ENCODE data around the gene GLCCI1.

Gene GLCCI1

DNA sequence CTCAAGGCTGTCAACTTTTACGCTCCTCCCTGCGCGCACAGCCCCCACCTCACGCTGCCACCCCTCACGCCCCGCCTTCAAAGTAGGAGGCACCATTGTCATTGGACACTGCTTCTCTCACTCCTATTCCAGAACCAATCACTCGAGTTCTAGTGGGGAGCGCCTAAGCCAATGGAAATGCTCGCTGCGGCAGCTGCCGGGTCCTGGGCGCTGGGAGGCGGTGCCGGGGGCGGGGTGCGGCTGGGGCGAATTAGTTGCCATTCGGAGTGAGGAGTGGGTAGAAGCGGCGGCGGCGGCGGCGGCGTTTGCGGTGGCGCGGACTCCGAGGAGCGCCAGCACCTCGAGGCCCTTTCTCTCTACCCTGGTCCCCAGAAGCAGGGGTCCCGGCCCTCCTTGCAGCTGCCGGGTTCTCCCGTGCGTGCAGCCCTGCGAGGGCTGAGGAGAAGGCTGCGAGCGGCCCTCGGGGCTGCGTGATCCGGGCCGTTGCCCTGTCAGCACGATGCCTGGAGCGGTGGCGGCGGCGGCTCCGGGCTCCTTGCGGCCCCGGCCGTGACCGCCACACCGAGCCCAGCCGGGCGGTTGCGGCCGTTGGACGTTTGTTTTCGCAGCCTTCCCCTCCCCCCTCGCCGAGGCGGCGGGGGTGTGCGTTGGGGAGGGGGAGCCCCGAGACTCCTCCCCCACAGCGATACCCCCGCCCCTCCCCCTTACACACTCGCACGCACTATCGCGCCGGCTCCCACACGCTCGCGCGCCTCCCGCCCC, at the start of gene GLCCI1:
GLCCI1 (plus strand) TSS at position 253 of the 762 bp plus-strand sequence. CDS start 555 bp downstream, outside the sequence.
- peak; percentile 97 for DNase-seq

DNA sequence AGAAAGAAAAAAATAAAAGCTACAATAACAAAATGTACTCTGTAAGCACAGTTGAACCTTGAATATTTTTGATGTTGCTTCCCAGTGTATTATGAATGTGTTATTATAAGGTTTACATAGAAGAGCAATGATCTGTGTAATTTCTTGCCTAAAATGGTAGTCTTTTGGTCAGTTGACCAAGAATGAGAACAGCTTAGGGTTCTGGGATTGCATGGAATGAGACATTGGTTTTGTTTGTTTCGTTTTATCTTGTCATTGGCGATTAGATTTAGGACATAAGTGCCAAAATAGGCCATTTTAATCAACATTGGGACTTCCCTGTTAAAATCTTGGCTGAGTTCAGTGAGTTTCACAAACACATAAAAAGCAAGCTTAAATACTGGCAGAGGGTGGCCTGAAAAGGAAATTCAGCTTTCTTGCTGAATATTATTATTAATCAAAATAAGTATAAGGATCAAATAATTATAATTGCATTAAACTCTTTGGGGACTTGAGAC, 49.1 kb upstream of the GLCCI1 start:
- no peak for DNase-seq

DNA sequence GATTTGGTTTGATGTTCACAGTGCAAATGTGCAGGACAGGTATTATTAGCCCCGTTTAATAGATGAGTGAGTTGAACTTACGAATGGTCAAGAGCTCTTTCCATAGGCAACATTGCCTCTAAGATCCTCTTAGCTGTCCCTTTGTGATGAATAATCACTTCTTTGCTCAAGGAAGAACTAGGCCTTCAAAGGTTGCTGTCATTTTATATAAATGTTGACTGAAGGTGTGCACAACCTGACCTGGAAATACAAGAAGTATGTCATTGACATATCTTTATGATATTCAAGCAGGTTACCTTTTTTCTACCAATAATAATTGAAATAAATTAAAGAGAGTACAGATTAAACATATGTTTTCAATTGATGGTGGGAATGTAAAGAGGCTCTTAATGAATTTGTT, 48.5 kb upstream of the GLCCI1 start:
- no peak for DNase-seq

DNA sequence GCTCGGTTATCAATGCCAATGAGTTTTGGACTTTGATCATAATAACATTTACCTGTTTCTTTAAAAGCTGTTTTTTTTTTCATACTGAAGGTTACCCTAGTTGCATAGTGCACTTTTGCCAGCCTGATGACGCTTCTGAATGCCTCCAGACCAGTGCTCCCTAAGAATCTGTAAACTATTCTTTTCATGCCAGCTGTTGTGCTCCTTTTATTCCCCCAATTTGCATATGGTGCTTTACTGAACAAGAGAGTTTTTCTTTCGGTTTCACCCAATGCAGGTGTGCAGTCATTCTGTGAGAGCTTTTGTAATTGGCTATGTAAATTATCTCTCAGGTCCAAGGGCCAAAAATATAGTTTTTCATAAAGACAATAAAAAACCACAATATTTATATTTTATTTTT, 48.1 kb upstream of the GLCCI1 start:
- DNase-seq: no peak

DNA sequence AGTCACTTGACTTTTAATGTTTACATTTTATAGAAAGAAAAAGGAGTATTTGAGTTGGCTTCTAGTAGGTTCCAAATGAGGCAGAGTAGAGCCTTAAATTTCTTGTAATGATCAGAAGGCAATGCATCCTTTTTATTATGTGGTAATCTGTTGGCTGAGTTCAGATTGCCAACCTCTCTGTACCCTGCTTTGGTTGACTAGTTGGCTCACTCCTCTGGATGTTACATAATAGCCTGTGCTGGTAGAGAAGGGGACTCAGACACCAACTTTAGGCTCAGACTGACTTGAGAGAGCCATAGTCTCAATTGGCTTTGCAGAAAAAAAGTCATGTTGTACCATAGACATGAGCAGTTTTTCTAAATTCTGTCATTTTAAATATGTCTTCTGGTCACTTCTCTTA, 46.8 kb upstream of the GLCCI1 start:
- DNase-seq: no peak

DNA sequence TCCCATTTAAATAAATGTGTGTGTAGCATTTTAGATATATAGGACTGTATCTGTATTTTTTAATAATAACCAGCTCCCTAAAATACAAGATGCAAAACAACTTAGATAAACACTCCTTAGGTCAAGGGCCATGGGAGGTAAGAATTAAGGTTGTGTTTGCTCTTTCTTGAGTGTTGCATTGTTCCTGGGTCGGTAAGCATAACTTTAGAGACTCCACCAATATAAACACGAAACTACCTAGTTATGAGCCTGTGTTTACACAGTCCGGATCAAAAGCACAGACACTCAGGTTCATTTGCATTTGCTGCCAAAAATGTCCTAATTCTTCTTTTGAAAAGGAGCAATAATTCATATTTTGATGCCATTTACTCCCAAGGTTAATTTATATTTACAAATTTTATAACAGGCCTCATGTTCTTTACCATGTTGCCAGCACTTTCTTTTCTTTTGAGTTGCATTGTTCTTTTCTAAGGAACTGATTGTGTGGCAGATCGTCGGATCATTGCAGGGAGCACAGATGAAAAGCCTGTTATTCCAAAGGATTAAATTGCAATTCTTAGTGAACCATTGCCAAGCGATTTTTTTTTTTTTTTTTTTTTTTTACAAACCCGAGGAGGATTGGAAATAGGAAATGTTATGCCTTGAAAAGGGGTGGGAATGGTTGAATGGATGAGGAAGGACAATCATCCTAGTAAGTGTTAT, 45.8 kb upstream of the GLCCI1 start:
- no peak for DNase-seq

DNA sequence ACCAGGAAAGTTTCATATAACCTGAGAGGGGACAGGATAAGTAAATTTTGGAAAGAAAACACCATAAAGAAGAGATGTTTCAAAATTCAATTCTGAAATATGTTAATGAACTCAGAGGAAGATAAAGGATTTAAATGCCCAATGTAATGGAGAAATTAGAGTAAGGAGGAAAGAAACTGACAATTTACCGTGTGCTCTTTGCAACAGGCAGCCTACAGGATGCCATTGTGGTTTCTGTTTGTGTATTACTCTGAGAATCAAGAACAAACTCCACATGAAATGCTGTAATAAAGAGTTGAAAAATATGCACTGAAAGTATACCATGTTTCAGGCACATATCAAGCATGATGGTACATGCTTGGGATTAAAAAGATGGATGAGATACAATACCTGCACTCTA, 44.8 kb upstream of the GLCCI1 start:
- no peak for DNase-seq

DNA sequence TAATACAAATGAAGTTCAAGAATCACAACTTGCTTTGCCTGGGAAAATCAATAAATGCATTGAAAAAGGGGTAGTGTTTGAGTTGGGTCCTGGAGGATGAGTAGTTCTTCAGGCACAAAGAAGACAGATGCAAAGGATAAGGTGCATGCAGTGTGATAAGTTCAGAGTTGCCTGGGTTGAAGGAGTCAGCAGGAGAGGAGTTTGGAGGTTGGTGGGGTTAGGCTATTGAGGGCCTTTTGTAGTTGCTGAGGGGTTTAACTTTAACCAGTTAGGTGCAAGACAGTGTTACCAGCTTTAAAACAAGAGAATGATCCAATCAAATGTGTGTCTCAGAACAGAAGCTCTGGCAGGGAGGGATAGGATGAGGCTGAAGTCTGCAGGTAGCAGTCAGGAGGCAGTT, 44.3 kb upstream of the GLCCI1 start:
- no peak for DNase-seq

DNA sequence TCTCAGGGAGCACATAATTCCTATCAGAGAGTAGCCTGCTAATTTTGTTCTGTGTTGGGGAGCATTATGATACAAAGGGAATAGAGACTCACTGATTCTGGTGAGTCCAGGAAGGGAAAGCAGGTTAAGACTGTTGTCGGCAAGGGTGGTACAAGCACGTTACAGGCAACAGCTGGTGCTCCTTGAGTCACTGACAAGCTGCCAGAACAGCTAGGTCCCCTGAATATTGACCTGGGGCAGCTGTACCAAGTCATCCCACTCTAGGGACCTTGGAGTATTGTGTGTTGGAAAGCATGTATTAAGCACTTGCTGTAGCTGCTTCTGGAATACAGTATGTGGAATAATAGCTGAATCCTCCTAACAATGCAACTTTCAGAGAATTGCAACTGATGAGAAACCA, 37.0 kb upstream of the GLCCI1 start:
- no peak for DNase-seq

DNA sequence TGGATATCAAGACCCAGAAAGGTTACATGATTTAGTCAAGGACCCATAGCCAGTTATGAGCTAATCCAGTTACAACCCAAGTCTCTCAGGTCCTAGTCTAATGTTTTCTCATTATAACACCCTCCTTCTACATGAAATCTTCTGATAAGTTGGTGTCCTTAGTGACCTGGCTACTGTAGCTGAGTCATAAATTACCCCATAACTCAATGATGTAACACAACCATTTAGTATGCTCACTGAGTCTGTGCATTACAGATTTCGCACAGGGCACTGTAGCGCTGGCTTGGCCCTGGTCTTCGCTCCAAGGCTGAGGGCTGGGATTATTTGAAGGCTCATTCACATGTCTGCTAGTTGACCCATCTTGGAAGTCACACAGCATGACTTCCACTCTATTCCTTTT, 36.0 kb upstream of the GLCCI1 start:
- no peak for DNase-seq

DNA sequence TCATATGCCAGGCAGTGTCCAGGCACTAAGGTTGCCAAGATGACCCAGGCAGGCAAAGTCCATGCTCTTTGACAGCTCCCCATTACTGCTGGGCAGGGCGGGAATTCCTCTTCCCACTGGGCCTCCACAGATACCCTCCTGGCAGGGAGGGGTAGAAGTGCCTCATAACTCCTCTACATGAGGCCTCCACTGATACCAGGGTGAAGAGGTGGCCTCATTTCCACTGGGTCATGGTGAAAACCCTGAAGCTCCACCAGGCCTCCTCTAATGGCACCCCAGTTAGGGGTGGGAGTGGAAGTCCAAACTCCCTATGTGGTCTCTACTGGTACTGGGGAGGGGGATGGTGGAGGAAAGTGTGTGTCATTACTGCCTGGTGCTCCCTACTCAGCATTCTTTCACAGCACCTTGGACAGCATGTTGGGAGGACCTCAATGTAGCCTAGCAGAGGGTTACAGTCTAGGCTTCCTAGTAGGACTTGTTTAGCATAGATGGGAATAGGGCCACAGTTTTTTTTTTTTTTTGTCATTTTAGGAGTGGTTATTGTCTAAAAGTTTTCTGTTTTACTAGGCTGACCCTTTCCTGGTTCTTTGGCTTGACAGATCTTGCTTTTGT, 34.6 kb upstream of the GLCCI1 start:
- no peak for DNase-seq

DNA sequence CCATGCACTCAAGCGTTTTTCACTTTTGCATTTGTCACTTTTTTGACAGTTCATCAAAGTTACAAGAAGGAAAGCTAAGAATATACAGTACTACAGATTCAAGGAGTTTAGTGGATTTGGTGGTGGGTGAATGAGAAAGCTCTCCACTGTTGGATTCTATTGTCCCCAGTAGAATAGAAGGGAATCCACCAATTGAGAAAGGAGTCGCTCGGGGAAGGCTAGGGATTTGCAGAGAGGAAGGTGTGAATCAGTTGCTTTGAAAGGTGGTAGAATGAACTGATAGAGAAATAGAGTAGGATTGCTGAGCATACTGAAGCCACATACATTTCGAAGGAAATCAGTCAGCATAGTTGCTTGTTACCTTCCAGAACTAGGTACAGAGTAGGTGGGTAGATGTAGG, 33.7 kb upstream of the GLCCI1 start:
- no peak for DNase-seq

DNA sequence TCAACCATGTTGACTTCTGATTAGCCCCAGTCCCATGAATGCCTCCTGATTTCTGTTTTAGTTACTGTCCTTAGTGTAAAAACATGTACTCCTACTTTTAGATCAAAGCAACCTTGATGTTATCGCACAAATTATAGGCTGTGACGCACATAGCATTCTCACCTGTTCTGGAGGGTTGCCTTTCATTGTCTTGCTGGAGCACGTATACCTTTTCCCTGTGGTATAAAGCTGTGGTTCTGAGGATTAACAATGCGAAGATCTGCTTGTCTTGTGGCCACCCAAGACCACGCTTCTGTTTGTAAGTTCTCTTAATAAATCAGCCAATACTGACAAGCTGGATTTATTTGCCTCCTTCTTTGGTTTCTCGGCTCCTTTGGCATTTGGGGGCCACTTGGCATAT, 30.1 kb upstream of the GLCCI1 start:
- DNase-seq: no peak

DNA sequence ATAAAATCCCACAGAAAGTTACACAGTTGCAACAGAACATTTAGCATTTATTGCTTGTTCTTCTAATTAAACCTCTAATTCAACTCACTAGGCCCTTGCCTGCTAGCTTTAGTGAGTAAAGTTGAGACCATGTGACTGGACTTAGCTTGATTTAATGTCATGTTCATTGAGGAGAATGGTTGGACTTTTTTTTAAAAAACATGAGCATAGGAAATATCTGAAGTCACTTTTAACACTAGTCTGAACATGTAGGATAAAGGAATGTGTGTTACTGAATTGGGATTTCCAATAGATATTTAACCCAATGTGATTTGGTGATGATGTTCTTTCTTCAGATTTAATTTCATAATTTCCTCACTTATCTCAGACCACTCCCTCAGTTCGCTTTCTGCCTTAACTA, 24.6 kb upstream of the GLCCI1 start:
- DNase-seq: no peak

DNA sequence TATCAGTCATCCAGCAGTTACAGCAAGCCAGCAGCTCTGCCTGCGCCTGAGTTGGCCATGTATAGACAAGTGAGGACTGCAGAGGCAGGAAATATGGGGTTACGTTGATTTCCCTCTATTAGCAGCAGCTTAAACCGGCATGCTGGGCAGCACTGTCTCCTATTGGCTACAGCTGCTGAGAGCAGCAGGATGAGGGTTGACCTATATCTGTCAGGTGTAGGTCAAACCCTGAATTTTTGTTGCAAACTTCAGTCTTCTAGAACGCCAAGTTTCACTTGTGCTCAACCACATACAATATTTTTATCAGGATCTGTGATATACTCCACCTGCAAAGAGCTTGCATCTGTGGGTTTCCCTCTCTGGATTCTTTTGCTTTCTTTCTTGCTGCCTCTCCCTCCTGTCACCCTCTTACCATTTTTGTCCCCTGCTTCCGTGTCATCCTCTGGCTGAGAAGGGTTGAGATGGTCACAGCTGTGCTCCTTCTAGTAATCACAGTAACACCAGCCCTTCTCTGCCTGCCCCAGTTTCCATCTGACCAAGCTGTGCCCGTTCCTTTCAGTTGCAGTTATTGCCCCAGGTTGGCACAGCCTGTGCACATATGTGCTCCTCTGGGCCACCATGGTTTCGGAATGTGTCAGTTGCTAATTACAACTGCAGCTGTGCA, 23.8 kb upstream of the GLCCI1 start:
- no peak for DNase-seq

DNA sequence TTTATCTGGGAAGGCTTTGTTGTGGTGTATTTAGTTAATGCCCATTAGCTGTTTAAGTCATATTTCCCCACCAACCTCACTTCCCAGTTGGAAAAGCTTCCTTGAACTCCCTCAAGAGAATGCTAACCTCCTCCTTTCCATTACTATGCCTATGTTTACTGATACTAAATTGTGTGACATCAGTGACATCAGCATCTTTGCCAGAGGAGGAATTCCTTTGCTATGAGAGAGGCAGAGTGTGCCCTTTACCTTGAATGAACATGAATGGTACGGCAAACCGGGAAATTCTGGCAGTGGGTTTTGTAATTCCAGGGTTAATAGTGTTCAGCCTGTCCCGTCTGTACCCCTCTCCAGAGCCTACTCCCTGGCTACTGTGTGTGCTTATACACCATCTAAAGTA, 22.1 kb upstream of the GLCCI1 start:
- no peak for DNase-seq

DNA sequence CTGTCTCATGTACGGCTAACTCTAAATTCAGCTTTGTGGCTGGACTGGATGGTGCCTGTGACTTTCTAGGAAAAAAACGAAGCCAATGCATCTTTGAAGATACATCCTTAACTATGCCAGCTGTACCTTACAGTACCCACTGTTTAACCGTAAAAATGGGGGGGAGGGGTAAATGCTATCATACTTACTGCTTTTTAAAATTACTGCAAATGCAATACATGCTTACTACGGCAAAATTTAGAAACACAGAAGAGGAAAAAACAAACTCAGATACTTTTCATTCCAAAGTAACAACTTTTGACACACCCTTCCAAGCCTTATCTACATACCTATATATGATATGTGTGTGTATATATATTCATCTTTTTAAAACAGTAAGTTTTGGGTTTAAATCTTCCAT, 20.4 kb upstream of the GLCCI1 start:
- DNase-seq: no peak

DNA sequence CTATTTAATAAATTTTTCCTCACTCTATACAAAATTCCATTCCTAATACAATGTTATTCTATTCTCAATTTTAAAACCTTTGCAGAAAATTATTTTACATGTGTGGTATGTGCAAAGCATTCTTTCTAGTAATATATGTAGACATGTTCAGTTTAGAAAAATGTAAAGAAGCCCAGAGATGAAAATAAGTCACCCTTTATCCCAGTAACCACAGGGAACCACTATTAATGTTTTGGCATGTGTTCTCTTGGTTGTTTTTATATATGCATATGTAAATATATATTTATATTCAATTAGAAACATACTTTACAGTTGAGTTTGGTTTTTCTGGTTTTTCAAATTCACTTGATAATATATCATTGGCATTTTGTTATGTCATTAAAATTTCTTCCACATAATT, 14.8 kb upstream of the GLCCI1 start:
- DNase-seq: no peak

DNA sequence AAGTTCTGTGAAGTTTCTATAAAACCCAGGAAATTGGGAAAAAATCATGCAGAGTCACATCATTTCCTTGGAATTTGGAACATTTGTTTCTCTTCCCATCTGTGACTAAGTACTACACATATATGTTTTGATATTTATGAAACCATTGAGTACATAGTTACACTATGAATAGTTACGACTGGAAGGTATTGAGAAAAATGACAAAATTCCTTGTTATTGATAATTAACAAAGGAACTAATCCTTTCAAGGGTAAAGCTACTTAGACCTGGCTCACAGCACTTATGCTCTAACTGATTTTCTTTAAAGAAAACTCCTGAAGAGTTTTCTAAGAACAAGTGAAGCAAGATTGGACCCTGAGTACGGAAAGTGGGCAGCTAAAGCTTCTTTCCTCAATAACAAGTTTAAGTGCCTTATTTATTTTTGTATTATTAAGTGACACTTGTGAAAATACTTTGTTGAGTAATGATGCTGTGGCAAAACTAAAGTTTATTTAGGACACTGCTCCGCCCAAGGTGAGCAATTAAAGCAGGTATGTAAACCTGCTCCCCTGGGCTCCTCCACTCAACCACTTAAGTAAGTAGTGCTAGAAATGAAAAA, 12.0 kb upstream of the GLCCI1 start:
- DNase-seq: no peak

DNA sequence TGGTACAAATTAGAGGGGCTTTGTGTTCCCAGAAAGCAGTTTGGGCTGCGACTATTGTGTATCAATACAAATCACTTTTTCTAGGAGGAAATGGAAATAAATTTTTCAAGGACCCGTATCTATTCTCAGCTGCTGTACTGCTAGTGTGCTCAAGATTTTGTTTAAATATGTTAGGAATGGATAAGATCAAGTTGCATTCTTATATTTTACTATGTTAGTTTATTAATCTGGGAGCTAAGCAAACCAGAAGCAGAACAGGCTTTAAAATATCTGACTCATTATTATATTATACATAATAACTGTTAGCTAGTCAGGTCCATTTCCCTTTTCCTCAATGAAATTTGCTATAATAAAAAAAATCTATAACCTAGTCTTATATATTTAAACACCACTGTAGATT, 11.1 kb upstream of the GLCCI1 start:
- no peak for DNase-seq

DNA sequence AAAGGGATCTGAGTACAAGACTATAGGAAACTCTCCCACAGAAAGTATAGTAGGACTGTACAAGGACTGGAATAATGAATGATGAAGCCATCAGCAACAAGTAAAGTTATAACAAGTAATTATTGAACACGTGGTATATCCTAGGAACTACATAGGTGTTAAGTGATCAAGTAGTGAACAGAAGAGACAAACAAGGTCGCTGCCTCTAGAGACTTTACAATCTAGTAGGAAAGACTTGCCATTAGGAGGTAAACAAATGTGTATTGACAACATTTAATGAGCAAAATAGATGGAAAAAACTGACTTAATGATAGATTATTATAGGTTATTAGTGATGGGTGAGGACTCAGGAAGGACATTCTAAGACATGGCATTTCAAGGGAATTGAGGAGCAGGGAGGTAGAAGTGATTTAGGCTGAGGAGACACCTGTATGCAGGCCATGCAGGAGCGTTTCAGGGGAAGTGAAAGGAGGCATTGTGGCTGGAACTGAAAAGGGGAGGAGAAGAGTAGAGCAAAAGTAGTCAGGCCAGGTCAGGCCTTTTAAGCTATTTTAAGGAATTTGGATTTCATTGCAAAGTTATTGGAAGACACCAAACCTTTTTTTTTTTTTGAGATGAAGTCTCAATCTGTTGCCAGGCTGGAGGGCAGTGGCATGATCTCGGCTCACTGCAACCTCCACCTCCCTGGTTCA, 8.5 kb upstream of the GLCCI1 start:
- no peak for DNase-seq

DNA sequence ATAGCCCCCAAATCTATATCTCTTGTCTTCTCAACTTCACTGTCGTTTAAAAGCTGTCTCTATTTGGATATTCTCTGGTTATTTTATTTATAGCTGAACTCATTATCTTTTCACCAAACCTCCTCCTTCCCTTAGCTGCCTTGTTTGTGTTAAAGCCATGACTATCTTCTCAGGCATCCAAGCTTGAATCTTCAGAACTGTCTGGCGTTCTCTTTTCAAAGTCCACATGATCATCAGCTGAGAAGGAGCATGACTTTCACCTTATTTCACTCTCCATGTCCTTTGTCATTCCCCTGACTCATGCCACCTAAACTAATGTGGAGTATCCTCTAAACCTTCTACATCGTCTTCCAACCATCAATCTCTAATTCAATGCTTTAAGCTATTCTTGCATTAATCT, 5.7 kb upstream of the GLCCI1 start:
- no peak for DNase-seq

DNA sequence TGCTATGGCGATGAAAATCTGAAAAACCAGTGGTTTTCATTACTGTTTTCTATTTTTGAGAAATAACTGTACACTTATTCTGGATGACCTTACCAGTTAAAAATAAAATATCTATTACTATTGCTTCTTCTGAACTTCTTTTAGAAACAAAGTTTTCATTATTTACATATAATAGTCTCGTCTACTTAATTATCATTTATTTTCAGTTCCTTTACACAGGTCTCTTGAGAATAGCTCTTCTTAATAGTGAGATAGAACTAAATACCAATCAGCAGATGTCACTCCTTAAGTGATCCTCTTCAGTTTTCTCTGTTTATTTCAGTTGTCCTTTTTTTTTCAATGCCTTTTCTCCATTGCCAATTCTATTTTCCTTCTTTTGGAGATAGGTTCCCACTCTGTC, 4.3 kb upstream of the GLCCI1 start:
- DNase-seq: no peak
